HepG2 (cell line): Measurements from ENCODE around the gene PAEP.

Source experiments
- EP300 ChIP-seq, 3 experiments: sonication (generic) in 1 of 3; formaldehyde crosslinking in 1 of 3; IDR thresholded peaks; 2 replicates each; pipeline versions ENCODE4 v1.5.1 to v1.6.1; 2011 to 2020; ENCODE audit warnings: low read depth in 2 of 3, low read length in 2 of 3, borderline replicate concordance in 1 of 3, improper control_type of control experiment in 1 of 3, mild to moderate bottlenecking in 1 of 3, missing genetic modification reagents in 1 of 3, moderate library complexity in 1 of 3
- NFRKB ChIP-seq: fragments of 450-650 bp; IDR thresholded peaks from 2 replicates; pipeline ENCODE4 v1.6.1; 2017
- STAT6 ChIP-seq: sonication (generic); formaldehyde crosslinking; IDR thresholded peaks from 2 replicates; pipeline ENCODE4 v1.4.0; 2020; ENCODE audit warnings: missing genetic modification reagents, mild to moderate bottlenecking, borderline replicate concordance
- TBL1XR1 ChIP-seq: fragments of 150-350 bp; IDR thresholded peaks from 2 replicates; pipeline ENCODE4 v1.6.1; 2014; ENCODE audit warnings: borderline replicate concordance, low read length; ENCODE audit not compliant: partially characterized antibody
- ZNF232 ChIP-seq: sonication (generic); formaldehyde crosslinking; IDR thresholded peaks from 2 replicates; pipeline ENCODE4 v1.4.0; 2020; ENCODE audit warnings: missing genetic modification reagents, borderline replicate concordance
- ZNF761 ChIP-seq: sonication (generic); formaldehyde crosslinking; conservative IDR thresholded peaks from 2 replicates; pipeline ENCODE4 v1.4.0; 2020; ENCODE audit warnings: mild to moderate bottlenecking, missing genetic modification reagents
- ZNF883 ChIP-seq: sonication (generic); formaldehyde crosslinking; IDR thresholded peaks from 2 replicates; pipeline ENCODE4 v1.5.1; 2020; ENCODE audit warnings: mild to moderate bottlenecking, missing genetic modification reagents; ENCODE audit errors: not compliant biosample characterization
- TF ChIP-seq, protein P1 (sequence below): sonication (generic); IDR thresholded peaks from 2 replicates; pipeline ENCODE4 v1.6.1; 2016; ENCODE audit warnings: low read depth, borderline replicate concordance
- TF ChIP-seq, protein P2 (sequence below): sonication (generic); formaldehyde crosslinking; conservative IDR thresholded peaks from 2 replicates; pipeline ENCODE4 v1.4.0; 2020; ENCODE audit warnings: missing genetic modification reagents
- TF ChIP-seq, protein P3 (sequence below): IDR thresholded peaks from 2 replicates; pipeline ENCODE4 v1.6.1; 2016; ENCODE audit warnings: control low read depth

DNA sequence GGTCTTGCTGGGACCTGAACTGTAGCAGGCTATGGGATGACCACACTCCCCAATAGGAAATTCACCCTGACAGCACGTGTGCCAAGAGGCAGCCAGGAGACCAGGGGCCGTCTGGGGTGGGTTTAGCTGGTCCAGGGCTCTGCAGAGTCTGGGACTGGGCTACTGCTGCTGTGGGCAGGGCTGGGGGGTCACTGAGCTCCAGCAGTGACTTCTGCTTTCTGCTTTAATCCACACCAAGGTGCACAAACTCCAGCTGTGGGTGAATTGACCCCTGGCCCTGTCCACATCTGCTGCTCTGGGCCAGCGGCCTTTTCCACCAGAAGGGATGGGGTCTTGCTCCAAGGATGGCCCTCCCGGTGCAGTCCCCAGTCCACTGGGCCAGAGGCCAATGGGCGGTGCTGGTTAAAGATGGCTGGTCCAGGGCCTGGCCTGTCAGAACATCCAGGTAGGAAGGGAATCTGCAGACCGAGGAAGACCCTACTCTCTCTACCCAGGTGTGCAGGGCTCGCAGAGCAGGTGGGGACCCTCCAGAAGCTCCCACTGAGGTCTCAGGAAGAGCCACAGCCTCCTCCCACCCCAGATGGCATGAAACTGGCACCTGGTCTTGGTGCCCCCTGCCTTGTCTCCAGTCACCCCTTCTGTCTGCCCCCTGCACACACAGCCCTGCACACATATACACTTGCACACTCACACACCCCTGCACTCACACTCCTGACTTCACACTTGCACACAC lies 49.8 kb downstream of the PAEP start:
- TF ChIP-seq ZNF761 (CRISPR knock-in tag) (no peak), ZNF232 (no peak), ZNF883 (CRISPR knock-in tag) (no peak), STAT6 (CRISPR knock-in tag) (no peak), EP300 (IDR thresholded peaks at IDR 0.05; ENCODE audit: low read depth in 2 of 2, low read length in 2 of 2) (no peak), EP300 (CRISPR knock-in tag; IDR thresholded peaks at IDR 0.05; ENCODE audit: borderline replicate concordance) (no peak), NFRKB (no peak), TBL1XR1 (no peak)
- TF ChIP-seq, protein P1, sequence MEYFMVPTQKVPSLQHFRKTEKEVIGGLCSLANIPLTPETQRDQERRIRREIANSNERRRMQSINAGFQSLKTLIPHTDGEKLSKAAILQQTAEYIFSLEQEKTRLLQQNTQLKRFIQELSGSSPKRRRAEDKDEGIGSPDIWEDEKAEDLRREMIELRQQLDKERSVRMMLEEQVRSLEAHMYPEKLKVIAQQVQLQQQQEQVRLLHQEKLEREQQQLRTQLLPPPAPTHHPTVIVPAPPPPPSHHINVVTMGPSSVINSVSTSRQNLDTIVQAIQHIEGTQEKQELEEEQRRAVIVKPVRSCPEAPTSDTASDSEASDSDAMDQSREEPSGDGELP = no peak
- TF ChIP-seq, protein P2, sequence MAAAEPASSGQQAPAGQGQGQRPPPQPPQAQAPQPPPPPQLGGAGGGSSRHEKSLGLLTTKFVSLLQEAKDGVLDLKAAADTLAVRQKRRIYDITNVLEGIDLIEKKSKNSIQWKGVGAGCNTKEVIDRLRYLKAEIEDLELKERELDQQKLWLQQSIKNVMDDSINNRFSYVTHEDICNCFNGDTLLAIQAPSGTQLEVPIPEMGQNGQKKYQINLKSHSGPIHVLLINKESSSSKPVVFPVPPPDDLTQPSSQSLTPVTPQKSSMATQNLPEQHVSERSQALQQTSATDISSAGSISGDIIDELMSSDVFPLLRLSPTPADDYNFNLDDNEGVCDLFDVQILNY (CRISPR knock-in tag) = no peak
- TF ChIP-seq, protein P3, sequence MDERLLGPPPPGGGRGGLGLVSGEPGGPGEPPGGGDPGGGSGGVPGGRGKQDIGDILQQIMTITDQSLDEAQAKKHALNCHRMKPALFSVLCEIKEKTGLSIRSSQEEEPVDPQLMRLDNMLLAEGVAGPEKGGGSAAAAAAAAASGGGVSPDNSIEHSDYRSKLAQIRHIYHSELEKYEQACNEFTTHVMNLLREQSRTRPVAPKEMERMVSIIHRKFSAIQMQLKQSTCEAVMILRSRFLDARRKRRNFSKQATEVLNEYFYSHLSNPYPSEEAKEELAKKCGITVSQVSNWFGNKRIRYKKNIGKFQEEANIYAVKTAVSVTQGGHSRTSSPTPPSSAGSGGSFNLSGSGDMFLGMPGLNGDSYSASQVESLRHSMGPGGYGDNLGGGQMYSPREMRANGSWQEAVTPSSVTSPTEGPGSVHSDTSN = no peak
